ENCODE measurements around the gene KRT38. TPM values are rescaled to one million over a fixed set of nuclear protein-coding genes. Genes with fewer than 3 reads are reported as not detected.

The KRT38 gene
- not detected for polyA plus RNA-seq
- long read RNA-seq, donor 1 = 0 reads
- long read RNA-seq, donor 2 = 0 reads
- long read RNA-seq, donor 3 = 0 reads
- long read RNA-seq, donor 4 = 0 reads
- long read RNA-seq, donor 5 = 0 reads
- long read RNA-seq, donor 6 = 0 reads
- long read RNA-seq, donor 7 = 0 reads
- long read RNA-seq, donor 8 = 0 reads
- long read RNA-seq, donor 9 = 0 reads
- long read RNA-seq, donor 10 = 0 reads

- FAIRE-seq = no peak
- Histone ChIP-seq H3K27me3 (ENCODE audit: control insufficient read depth in 3 of 3, insufficient read depth in 3 of 3, low read length in 3 of 3) (peaks cover 0 to 9% (median 0%) of the 10 kb centered on the region in 3 donors), H3K9me3 (ENCODE audit: control insufficient read depth in 2 of 2, insufficient read depth in 1 of 2, low read depth in 1 of 2, low read length in 1 of 2) (peaks cover 0 to 2% of the 10 kb centered on the region in 2 donors), H3K4me1 (ENCODE audit: control insufficient read depth in 3 of 3, insufficient read depth in 2 of 3, low read depth in 1 of 3, low read length in 2 of 3) (no peaks in the 10 kb centered on the region), H3K27ac (ENCODE audit: low read depth in 1 of 3, low read length in 2 of 3) (no peak within 1 kb of the TSS), H3K36me3 (ENCODE audit: control insufficient read depth in 3 of 3, insufficient read depth in 2 of 3, low read depth in 1 of 3, low read length in 3 of 3) (no peaks in the 10 kb centered on the region), H3K4me3 (ENCODE audit: low read depth in 1 of 3, low read length in 3 of 3) (no peak within 1 kb of the TSS)
- WGBS, 3 donors = 88 to 95% (median 93%) methylated on average over 10 of the region's 10 CpGs
- no peak for DNase-seq
These were observed at the start of gene KRT38 for GRCh38 chr17:41440531-41441033. TSS of gene KRT38 (minus strand) at chr17:41440983. CDS start at chr17:41440921, 62 bp downstream.

GRCh38 chr17:41489531-41489930 lies 48.7 kb upstream of the KRT38 start, which contains the start of gene KRT36:
TSS of gene KRT36 (minus strand) at chr17:41489910. CDS start at chr17:41489864, 46 bp downstream.
- no peak for DNase-seq
- H3K27me3 ChIP-seq (ENCODE audit: control insufficient read depth in 3 of 3, insufficient read depth in 3 of 3, low read length in 3 of 3) = peaks cover 0 to 21% (median 0%) of the 10 kb centered on the region in 3 donors
- peaks cover 0 to 10% (median 0%) of the 10 kb centered on the region in 3 donors for H3K4me1 ChIP-seq (ENCODE audit: control insufficient read depth in 3 of 3, insufficient read depth in 2 of 3, low read depth in 1 of 3, low read length in 2 of 3)
- 89 to 92% (median 90%) methylated on average over 12 of the region's 12 CpGs for WGBS, 3 donors
- no peak for FAIRE-seq
- H3K36me3 ChIP-seq (ENCODE audit: control insufficient read depth in 3 of 3, insufficient read depth in 2 of 3, low read depth in 1 of 3, low read length in 3 of 3) = no peaks in the 10 kb centered on the region
- no peak within 1 kb of the TSS for H3K4me3 ChIP-seq (ENCODE audit: low read depth in 1 of 3, low read length in 3 of 3)
- H3K9me3 ChIP-seq (ENCODE audit: control insufficient read depth in 2 of 2, insufficient read depth in 1 of 2, low read depth in 1 of 2, low read length in 1 of 2) = no peaks in the 10 kb centered on the region
- no peak within 1 kb of the TSS for H3K27ac ChIP-seq (ENCODE audit: low read depth in 1 of 3, low read length in 2 of 3)

- peak; percentile 32 to 46 for DNase-seq
- H3K9me3 ChIP-seq (ENCODE audit: control insufficient read depth in 2 of 2, insufficient read depth in 1 of 2, low read depth in 1 of 2, low read length in 1 of 2) = no peaks in the 10 kb centered on the region
- no peak for FAIRE-seq
These were observed 46.2 kb upstream of the KRT38 start for GRCh38 chr17:41486809-41487530.

GRCh38 chr17:41486316-41486715 lies 45.5 kb upstream of the KRT38 start:
- peaks cover 0 to 21% (median 0%) of the 10 kb centered on the region in 3 donors for H3K27me3 ChIP-seq (ENCODE audit: control insufficient read depth in 3 of 3, insufficient read depth in 3 of 3, low read length in 3 of 3)
- no peak overlapping the region for H3K27ac ChIP-seq (ENCODE audit: low read depth in 1 of 3, low read length in 2 of 3)
- H3K4me3 ChIP-seq (ENCODE audit: low read depth in 1 of 3, low read length in 3 of 3) = no peak overlapping the region
- DNase-seq (no peak), FAIRE-seq (no peak)
- no peaks in the 10 kb centered on the region for H3K36me3 ChIP-seq (ENCODE audit: control insufficient read depth in 3 of 3, insufficient read depth in 2 of 3, low read depth in 1 of 3, low read length in 3 of 3)
- 93 to 95% (median 94%) methylated on average over 13 of the region's 13 CpGs for WGBS, 3 donors
- peaks cover 0 to 2% (median 0%) of the 10 kb centered on the region in 3 donors for H3K4me1 ChIP-seq (ENCODE audit: control insufficient read depth in 3 of 3, insufficient read depth in 2 of 3, low read depth in 1 of 3, low read length in 2 of 3)
- H3K9me3 ChIP-seq (ENCODE audit: control insufficient read depth in 2 of 2, insufficient read depth in 1 of 2, low read depth in 1 of 2, low read length in 1 of 2) = no peaks in the 10 kb centered on the region

More at GRCh38 chr17:41486809-41487530, 46.2 kb upstream of the KRT38 start:
- peaks cover 0 to 2% (median 0%) of the 10 kb centered on the region in 3 donors for H3K4me1 ChIP-seq (ENCODE audit: control insufficient read depth in 3 of 3, insufficient read depth in 2 of 3, low read depth in 1 of 3, low read length in 2 of 3)
- WGBS, 3 donors = 66 to 83% (median 74%) methylated on average over 29 of the region's 29 CpGs
- peaks cover 0 to 21% (median 0%) of the 10 kb centered on the region in 3 donors for H3K27me3 ChIP-seq (ENCODE audit: control insufficient read depth in 3 of 3, insufficient read depth in 3 of 3, low read length in 3 of 3)
- H3K27ac ChIP-seq (ENCODE audit: low read depth in 1 of 3, low read length in 2 of 3) = no peak overlapping the region
- H3K4me3 ChIP-seq (ENCODE audit: low read depth in 1 of 3, low read length in 3 of 3) = no peak overlapping the region
- H3K36me3 ChIP-seq (ENCODE audit: control insufficient read depth in 3 of 3, insufficient read depth in 2 of 3, low read depth in 1 of 3, low read length in 3 of 3) = no peaks in the 10 kb centered on the region

- Histone ChIP-seq H3K4me3 (ENCODE audit: low read depth in 1 of 3, low read length in 3 of 3) (no peak overlapping the region), H3K27ac (ENCODE audit: low read depth in 1 of 3, low read length in 2 of 3) (no peak overlapping the region), H3K4me1 (ENCODE audit: control insufficient read depth in 3 of 3, insufficient read depth in 2 of 3, low read depth in 1 of 3, low read length in 2 of 3) (peaks cover 0 to 2% (median 0%) of the 10 kb centered on the region in 3 donors), H3K27me3 (ENCODE audit: control insufficient read depth in 3 of 3, insufficient read depth in 3 of 3, low read length in 3 of 3) (peaks cover 0 to 20% (median 0%) of the 10 kb centered on the region in 3 donors), H3K36me3 (ENCODE audit: control insufficient read depth in 3 of 3, insufficient read depth in 2 of 3, low read depth in 1 of 3, low read length in 3 of 3) (no peaks in the 10 kb centered on the region), H3K9me3 (ENCODE audit: control insufficient read depth in 2 of 2, insufficient read depth in 1 of 2, low read depth in 1 of 2, low read length in 1 of 2) (no peaks in the 10 kb centered on the region)
- no peak for FAIRE-seq
- no peak for DNase-seq
- WGBS, 3 donors = 76 to 87% (median 86%) methylated on average over 8 of the region's 8 CpGs
These were observed 44.4 kb upstream of the KRT38 start for GRCh38 chr17:41484920-41485904.

- Histone ChIP-seq H3K27ac (ENCODE audit: low read depth in 1 of 3, low read length in 2 of 3) (no peak overlapping the region), H3K4me3 (ENCODE audit: low read depth in 1 of 3, low read length in 3 of 3) (no peak overlapping the region), H3K9me3 (ENCODE audit: control insufficient read depth in 2 of 2, insufficient read depth in 1 of 2, low read depth in 1 of 2, low read length in 1 of 2) (no peaks in the 10 kb centered on the region), H3K36me3 (ENCODE audit: control insufficient read depth in 3 of 3, insufficient read depth in 2 of 3, low read depth in 1 of 3, low read length in 3 of 3) (no peaks in the 10 kb centered on the region), H3K27me3 (ENCODE audit: control insufficient read depth in 3 of 3, insufficient read depth in 3 of 3, low read length in 3 of 3) (peaks cover 0 to 18% (median 0%) of the 10 kb centered on the region in 3 donors), H3K4me1 (ENCODE audit: control insufficient read depth in 3 of 3, insufficient read depth in 2 of 3, low read depth in 1 of 3, low read length in 2 of 3) (no peaks in the 10 kb centered on the region)
- WGBS, 3 donors = 15 to 49% (median 46%) methylated on average over 7 of the region's 7 CpGs
- DNase-seq (peak in 1 of 2 donors; percentile 25), FAIRE-seq (no peak)
These were observed 43.4 kb upstream of the KRT38 start for GRCh38 chr17:41483991-41484826.

GRCh38 chr17:41483531-41483930 lies 42.7 kb upstream of the KRT38 start:
- 16 to 56% (median 29%) methylated on average over 9 of the region's 9 CpGs for WGBS, 3 donors

More at GRCh38 chr17:41483531-41483930, 42.7 kb upstream of the KRT38 start:
- no peak overlapping the region for H3K27ac ChIP-seq (ENCODE audit: low read depth in 1 of 3, low read length in 2 of 3)
- DNase-seq (peak in 1 of 2 donors; percentile 44), FAIRE-seq (no peak)
- H3K36me3 ChIP-seq (ENCODE audit: control insufficient read depth in 3 of 3, insufficient read depth in 2 of 3, low read depth in 1 of 3, low read length in 3 of 3) = no peaks in the 10 kb centered on the region
- no peaks in the 10 kb centered on the region for H3K4me1 ChIP-seq (ENCODE audit: control insufficient read depth in 3 of 3, insufficient read depth in 2 of 3, low read depth in 1 of 3, low read length in 2 of 3)
- no peaks in the 10 kb centered on the region for H3K9me3 ChIP-seq (ENCODE audit: control insufficient read depth in 2 of 2, insufficient read depth in 1 of 2, low read depth in 1 of 2, low read length in 1 of 2)
- no peak overlapping the region for H3K4me3 ChIP-seq (ENCODE audit: low read depth in 1 of 3, low read length in 3 of 3)
- H3K27me3 ChIP-seq (ENCODE audit: control insufficient read depth in 3 of 3, insufficient read depth in 3 of 3, low read length in 3 of 3) = peaks cover 0 to 16% (median 0%) of the 10 kb centered on the region in 3 donors

All from small intestine (tissue), 16 donors.